HG03439 (cell line): ENCODE results near the gene ZNF292.
"Not testable (repeated sequence)": the region's sequence is repeated elsewhere in the genome, so short reads cannot be mapped to it uniquely, and the experiment has no call there.

ENCODE experiments used
- ATAC-seq: cut with Tn5 transposase; IDR thresholded peaks from one replicate; pipeline ENCODE4 v1.9.1; 2021; ENCODE audit warnings: mild to moderate bottlenecking, moderate library complexity; ENCODE audit not compliant: unreplicated experiment

The ZNF292 gene

GRCh38 chr6:87157596-87157995, 2.2 kb downstream of the ZNF292 start:
- ATAC-seq: not testable (repeated sequence)

- no peak for ATAC-seq
Measured at GRCh38 chr6:87161299-87161698, 5.9 kb downstream of the ZNF292 start.

DNA sequence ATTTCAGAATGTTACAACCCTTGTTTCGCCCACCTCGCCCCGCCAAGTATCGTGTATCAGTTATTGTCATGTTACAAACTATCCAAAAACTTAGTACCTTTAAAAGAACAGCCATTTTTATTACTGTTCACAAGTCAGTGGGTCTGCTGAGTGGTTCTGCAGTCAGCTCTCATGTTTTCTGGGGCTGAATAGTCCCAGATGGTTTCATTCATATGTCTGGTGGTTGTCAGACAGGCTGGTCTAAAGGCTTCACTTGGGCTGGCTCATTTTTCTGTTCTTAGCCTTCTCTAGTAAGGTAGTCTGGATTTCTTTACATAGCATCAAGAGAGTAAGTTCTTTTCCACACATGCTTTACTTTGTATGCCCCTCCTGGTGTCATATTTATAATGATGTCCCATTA, 8.6 kb downstream of the ZNF292 start:
- no peak for ATAC-seq

DNA sequence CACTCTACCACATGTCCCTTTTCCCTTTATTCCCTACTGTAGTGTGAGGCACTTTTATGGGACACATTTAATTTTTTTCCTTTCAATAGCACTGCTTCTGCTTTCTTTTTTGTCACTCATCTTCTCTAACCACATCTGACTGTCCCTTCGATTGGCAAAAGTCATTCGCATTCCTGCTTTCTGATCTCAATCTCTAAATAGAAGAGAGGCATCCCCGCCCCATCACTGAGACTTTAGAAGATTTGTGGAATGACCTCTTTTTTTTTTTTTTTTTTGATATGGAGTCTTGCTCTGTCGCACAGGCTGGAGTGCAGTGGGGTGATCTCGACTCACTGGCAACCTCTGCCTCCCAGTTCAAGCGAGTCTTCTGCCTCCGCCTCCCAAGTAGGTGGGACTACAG, 9.1 kb downstream of the ZNF292 start:
- no peak for ATAC-seq

DNA sequence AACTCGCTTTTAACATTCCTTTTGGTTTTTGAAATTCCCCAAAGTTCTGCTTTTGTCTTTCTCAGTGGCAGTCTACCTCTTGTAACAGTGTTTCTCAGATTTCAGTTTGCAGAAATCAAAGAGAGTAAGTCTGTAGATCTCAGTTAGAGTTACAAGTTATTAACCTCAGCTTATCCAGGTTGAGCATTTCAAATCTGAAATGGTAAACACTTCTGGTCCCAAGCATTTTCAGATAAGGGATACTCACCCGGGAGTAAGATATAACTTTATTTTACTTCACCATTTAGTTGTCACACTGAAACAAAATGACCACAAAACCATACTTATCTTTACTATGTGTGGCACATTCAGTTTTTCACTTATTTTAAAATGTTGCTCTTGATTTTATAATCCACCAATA, 9.8 kb downstream of the ZNF292 start:
- ATAC-seq: no peak

- no peak for ATAC-seq
Measured at GRCh38 chr6:87171938-87172633, 16.7 kb downstream of the ZNF292 start.

DNA sequence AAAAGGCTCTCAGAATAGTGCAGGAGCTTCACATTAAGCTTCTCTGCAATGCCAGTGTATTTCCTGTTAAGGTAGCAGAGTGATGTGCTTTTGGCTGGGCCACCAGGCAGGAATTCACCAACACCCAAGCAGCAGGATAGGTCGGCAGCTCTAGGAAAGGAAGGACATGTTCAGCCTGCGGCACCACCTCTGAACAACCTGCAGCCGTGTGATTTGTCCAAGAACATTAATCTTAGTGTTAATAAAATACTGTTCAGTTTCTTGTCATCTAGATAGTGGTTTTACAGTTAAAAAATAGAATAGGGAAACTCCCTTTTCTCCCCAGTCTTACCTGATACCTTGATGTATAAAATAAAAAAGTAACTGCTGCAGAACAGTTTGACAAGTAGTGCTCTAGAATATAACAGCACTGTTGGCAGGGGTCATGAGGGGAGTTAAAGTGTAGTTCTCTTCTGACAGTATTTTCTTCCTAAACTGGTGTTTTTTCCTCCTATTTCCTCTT, 18.8 kb downstream of the ZNF292 start:
- ATAC-seq: no peak

GRCh38 chr6:87176493-87176892, 21.1 kb downstream of the ZNF292 start:
- ATAC-seq: no peak

GRCh38 chr6:87180105-87180728, 24.9 kb downstream of the ZNF292 start:
- no peak for ATAC-seq

GRCh38 chr6:87181903-87182302, 26.5 kb downstream of the ZNF292 start:
- no peak for ATAC-seq

DNA sequence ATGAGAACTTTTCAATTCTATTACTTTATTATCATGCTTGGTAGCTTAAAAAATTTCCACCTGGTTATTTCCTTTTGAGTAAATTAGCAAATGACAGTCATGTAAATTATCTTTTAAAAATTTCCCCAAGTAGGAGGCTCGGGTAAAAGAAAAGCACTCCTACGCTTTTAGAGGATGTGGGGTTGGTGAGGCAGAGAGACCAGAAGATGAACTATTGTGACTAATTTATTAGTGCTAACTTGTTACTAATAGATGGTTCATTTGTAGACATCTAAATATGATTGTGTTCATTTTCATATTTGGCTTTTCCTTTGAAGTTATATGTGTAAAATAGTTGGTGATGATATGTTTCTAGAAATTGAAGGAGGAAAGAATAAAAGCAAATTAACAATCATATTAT, 27.0 kb downstream of the ZNF292 start:
- ATAC-seq: peak; percentile 73

DNA sequence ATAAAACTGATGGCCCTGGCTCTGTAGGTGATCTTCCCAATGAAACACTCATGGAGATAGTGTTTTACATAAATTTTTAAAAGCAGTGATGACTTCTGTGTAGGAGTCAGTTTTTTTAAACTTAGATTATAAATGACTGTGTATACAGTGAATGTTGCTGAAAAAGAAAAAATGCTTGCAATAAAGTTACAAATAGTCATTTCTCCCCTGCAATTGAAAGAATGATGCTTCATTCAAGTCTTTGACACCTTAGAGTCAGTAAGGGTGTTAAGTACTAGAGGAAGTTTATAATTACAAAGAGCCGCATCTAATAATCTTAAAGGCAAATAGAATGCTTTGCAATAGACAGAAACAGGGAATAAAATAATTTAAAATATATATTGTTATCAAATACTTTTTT, 27.6 kb downstream of the ZNF292 start:
- ATAC-seq: no peak

GRCh38 chr6:87183687-87184086, 28.3 kb downstream of the ZNF292 start:
- ATAC-seq: no peak

GRCh38 chr6:87184762-87185250, 29.4 kb downstream of the ZNF292 start:
- ATAC-seq: no peak

DNA sequence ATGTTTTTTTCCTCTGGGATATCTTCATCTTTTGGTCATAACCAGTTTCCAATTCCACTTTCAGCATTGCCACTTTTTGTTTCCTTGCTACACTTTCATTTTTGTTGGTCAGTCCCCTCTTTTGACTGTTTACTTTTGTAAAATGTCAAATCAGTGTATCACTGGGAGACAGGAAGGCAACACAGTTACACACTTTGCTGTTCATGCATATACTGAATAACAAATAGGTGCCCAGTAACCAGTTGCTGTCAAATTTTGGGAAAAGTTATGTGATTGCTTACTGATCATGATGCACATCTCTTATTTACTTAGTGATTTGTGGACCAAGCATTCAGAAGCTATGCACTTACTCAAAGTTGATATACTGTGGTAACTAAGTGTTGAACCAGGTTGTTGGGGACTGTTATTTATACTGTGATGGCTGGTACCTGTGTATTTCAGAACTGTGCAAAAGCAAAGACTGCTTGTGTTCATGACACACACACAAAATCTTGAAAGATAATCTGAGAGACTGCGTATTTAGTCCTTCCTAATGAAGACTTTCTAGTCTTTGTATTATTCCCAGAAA, 41.0 kb downstream of the ZNF292 start:
- ATAC-seq: no peak

- ATAC-seq: peak; percentile 80
Measured at GRCh38 chr6:87197547-87197946, 42.2 kb downstream of the ZNF292 start.

DNA sequence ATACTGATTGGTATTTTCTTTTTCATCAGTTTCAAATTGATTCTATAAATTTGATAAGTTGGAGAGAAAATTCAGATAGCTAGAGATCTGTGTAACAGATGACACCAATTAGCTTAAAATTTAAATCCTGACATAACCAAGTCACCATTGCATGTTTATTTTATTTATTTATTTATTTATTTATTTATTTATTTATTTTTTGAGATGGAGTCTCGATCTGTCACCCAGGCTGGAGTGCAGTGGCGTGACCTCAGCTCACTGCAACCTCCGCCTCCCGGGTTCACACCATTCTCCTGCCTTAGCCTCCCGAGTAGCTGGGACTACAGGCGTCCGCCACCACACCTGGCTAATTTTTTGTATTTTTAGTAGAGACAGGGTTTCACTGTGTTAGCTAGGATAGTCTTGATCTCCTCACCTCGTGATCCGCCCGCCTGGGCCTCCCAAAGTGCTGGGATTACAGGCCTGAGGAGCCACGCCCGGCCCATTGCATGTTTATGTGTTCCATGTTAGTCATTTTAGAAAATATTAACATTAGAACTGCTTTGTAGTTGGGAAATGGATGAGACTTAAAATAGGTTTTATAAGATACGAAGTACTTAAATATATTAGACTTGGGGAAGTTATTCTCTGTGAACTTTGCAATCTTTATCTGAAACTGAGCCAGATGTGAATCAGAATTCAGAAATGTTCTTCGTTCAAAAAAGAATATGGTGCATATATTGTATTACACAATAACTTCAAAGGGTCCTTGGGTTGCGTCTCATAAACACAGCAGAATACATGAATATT, 42.9 kb downstream of the ZNF292 start:
- not testable (repeated sequence) for ATAC-seq

GRCh38 chr6:87199787-87200186, 44.4 kb downstream of the ZNF292 start:
- no peak for ATAC-seq

- no peak for ATAC-seq
Measured at GRCh38 chr6:87200469-87201175, 45.3 kb downstream of the ZNF292 start.

- no peak for ATAC-seq
Measured at GRCh38 chr6:87203448-87204023, 48.2 kb downstream of the ZNF292 start.
